Coronary artery (tissue), 2 donors: Measurements from ENCODE around the gene HSPA12B.

ENCODE experiments used
- DNase-seq: peaks from one replicate; pipeline ENCODE4 v3.0.0-alpha.2; 2017; ENCODE audit warnings: low spot score
- H3K27ac ChIP-seq, 2 donors: fragments of 200-600 bp; sonication (generic); one replicate each; pipeline ENCODE4 v1.5.1; 2016 to 2019
- H3K4me3 ChIP-seq: fragments of 200-600 bp; sonication (generic); 2 replicates; pipeline ENCODE4 v1.5.1; 2016; ENCODE audit warnings: mild to moderate bottlenecking, moderate library complexity
- TF ChIP-seq, protein P1 (sequence below): fragments of 200-600 bp; sonication (generic); IDR thresholded peaks from one replicate; pipeline ENCODE4 v1.5.1; 2019; ENCODE audit warnings: antibody characterized with exemption

Gene HSPA12B

DNA sequence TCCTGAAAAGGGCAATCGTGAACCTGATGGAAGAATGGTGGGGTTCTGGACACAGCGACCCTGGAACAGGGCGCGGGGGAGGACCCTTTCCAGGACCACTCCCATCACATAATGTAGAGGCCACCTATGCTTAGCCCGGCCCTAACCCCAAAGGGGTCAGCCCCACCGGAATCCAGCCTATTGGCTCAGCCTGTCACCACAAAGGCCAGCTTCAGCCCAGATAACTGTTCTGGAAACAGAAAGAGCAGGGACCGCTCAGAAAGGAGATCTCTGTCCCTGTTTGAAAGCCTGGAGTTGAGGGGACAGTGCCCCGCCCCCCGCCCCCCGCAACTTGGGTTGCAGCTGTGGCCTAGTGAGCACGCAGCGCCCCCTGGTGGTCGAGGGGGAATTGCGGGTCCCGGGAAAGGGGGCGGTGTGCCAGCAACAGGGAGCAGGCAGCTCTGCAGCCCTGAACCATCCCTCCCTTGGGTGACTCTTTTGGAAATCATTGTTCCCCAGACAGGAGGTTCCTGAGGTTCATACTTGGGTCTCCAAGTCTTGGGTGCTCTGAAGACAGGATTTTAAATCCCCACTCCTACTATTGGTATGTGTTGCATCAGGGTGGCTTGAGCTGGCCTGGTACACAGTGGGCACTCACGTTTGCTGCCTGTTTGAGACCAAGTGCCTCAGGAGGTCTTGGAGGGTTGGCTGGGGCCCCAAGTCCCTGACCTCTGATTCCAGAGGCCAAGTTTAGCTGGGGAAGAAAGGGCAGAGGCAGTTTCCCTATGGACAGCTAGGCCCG lies 21.6 kb upstream of the HSPA12B start:
- DNase-seq: peak; percentile 68
- peak overlapping the region; percentile 53 for H3K4me3 ChIP-seq
- peak overlapping the region in 1 of 2 donors; percentile 68 for H3K27ac ChIP-seq
- TF ChIP-seq, protein P1, sequence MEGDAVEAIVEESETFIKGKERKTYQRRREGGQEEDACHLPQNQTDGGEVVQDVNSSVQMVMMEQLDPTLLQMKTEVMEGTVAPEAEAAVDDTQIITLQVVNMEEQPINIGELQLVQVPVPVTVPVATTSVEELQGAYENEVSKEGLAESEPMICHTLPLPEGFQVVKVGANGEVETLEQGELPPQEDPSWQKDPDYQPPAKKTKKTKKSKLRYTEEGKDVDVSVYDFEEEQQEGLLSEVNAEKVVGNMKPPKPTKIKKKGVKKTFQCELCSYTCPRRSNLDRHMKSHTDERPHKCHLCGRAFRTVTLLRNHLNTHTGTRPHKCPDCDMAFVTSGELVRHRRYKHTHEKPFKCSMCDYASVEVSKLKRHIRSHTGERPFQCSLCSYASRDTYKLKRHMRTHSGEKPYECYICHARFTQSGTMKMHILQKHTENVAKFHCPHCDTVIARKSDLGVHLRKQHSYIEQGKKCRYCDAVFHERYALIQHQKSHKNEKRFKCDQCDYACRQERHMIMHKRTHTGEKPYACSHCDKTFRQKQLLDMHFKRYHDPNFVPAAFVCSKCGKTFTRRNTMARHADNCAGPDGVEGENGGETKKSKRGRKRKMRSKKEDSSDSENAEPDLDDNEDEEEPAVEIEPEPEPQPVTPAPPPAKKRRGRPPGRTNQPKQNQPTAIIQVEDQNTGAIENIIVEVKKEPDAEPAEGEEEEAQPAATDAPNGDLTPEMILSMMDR: peak; percentile 96

DNA sequence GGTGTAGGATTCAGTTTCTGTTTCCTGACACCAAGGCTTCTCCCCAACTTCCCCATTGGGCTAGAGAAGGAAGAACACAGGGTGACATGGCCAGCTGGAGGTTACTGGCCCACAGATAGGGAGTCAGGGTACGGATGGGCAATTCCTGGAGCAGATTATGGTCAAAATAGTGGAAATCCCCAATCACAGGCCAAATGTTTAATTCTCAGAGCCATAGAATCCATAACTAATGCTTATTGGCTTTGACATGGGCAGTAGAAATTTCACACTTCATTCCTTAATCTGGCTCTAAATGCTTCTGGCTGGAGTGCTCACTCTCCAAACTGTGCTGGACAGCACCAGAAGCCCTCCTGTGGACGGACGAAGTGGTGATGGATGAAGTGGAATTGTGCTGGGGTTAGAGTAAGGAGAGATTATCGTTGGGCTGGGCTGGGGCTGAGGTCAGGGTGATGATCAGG lies 21.0 kb upstream of the HSPA12B start:
- DNase-seq: peak; percentile 14
- Histone ChIP-seq H3K4me3 (peak overlapping the region; percentile 53), H3K27ac (peak overlapping the region in 1 of 2 donors; percentile 68)
- TF ChIP-seq, protein P1: no peak

DNA sequence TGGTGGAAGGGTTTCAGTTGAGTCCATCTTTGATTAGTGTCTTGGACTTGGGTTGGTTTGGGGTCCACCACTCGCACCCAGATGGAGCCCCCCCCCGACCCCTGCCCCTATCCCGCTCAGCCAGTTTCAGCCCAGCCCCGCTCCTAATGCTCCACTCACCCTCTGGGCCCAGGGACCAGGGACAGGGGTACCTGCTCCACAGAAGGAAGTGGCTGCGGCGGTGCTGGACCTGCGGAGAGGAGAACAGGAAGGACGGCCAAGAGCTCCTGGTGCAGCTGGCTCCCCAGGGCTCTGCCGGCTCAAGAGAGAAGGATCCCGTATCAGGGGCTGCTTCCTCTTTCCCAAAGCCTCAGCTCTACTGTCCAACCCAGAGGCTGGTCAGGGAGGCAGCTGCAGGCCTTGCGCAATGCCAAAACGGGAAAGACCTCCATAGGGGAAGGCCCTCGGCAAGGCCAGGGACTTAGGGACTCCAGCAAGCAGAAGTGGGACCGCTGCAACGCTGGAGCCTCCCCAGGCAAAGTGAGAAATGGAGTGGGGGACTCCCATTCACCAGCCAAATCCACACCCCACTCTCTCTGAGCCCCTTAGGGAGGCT lies 20.1 kb upstream of the HSPA12B start, which contains the start of gene SIGLEC1:
Gene SIGLEC1 (minus strand): TSS at position 322 of the 595 bp plus-strand sequence. CDS start 5,472 bp downstream, outside the sequence.
- TF ChIP-seq, protein P1: no peak
- peak within 1 kb of the TSS; percentile 53 for H3K4me3 ChIP-seq
- DNase-seq: no peak
- peak within 1 kb of the TSS in 1 of 2 donors; percentile 68 for H3K27ac ChIP-seq

DNA sequence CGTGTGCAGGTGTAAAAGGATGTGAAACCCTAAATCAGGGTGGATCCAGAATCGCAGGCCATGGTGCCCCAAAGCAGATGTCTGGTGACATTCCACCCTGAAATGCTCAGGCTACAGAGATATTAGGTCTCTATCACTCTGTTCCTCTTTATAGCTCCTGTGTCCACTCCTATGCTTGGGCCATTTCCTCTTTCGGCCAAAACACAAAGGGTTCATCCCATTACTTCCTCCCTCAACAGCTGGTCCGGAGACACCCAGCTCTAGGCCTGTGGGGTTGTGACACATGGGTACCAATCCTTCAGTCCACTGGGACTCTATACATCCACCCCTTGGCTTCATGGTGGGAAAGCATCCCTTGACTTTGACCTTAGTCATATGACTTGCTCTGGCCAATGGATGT lies 18.4 kb upstream of the HSPA12B start:
- Histone ChIP-seq H3K4me3 (no peak overlapping the region), H3K27ac (no peak overlapping the region)
- TF ChIP-seq, protein P1: no peak
- DNase-seq: no peak

DNA sequence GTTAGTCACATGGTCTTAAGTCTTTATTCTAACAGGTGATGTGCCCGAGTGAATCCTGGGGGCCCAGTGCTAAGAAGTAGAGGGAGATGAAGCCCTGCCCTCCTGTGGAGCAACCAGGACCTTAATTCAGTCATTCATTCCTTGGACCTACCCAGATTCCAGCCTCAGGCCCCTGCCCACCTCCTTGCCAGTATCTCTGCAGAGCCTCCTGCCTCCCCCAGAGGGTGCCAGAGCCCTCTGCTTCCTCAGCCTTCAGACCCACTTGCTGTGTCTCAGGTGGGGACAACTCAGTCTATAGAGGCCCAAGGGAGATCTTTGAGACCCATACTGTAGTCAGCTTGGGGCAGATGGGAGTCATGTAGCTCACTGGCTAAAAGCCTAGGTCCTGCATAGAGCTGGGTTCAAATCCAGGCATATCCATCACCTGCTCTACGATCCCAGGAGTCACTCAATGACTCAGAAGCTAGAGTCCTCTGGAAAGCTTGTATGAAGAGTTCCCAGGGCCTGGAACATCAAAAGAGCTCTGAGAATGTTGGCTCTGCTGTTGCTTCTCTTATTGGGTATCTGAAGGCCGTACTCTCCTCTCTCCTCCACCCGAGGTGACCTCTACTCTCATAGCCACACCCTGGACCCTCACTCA lies 16.2 kb upstream of the HSPA12B start:
- Histone ChIP-seq H3K4me3 (no peak overlapping the region), H3K27ac (no peak overlapping the region)
- TF ChIP-seq, protein P1: no peak
- DNase-seq: no peak

DNA sequence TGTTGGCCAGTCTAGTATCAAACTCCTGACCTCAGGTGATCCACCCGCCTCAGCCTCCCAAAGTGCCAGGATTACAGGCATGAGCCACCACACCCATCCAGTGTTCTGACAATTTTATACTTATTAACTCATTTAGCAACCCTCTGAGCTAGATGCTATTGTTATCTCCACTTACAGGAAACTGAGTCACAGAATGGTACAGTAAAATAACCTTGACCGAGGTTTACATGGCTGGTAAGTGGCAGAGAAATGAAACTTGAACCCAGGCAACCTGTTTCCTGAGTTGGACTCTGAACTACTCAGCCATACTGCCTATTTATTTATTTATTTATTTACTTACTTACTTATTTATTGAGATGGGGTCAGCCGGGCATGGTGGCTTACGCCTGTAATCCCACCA lies 13.4 kb upstream of the HSPA12B start:
- H3K27ac ChIP-seq: no peak overlapping the region
- TF ChIP-seq, protein P1: no peak
- H3K4me3 ChIP-seq: no peak overlapping the region
- DNase-seq: no peak
